Measurements from ENCODE around the gene ZNF275. TPM values are rescaled to one million over a fixed set of nuclear protein-coding genes. Genes with fewer than 3 reads are reported as not detected.

ZNF275 gene
- total RNA-seq, 1 experiment from 2014 or later: 16.9 TPM

DNA sequence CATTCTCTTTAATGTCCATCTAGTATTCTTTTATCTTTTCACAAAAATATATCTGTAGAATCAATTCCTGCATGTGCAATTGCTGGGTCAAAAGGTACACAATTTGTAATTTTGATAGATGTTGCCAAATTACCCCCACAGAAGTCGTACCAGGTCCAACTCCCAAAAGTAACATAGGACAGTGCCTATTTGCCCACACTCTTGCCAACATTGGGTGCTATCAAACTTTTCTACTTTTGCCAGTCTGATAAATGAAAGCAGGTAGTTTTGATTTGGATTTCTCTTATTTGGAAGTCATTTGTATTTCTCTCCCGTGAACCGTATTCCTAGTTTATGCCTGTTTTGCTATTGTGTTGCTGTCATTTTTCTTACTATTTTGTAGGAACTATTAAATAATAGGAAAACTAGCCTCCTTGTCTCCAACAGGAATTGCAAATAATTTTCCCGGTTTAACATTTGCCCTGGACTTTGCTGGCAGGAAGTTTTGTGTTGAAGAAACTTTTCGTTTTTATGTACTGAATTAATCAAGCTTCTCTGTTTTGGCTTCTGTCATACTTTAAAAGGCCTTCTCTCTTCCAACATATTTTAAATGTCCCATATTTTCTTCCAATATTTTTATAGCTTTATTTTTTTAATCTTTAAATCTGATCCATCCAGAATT, 33.1 kb downstream of the ZNF275 start:
- Histone ChIP-seq H3K27me3 (replicated peaks; ENCODE audit: insufficient read depth, low read depth, low read length, poor library complexity) (no peaks in the 10 kb centered on the region), H3K9me3 (ENCODE audit: low read depth, low read length, poor library complexity, severe bottlenecking) (no peaks in the 10 kb centered on the region), H3K36me3 (ENCODE audit: insufficient read depth, low read length, poor library complexity, severe bottlenecking) (no peaks in the 10 kb centered on the region), H3K4me1 (ENCODE audit: insufficient read depth, low read length, poor library complexity, severe bottlenecking) (no peaks in the 10 kb centered on the region), H3K27ac (ENCODE audit: low read depth, low read length, poor library complexity, severe bottlenecking) (no peak overlapping the region), H3K4me3 (ENCODE audit: low read depth, low read length, poor library complexity, severe bottlenecking) (no peak overlapping the region)
- TF ChIP-seq EZH2 (IDR thresholded peaks at IDR 0.05; ENCODE audit: borderline replicate concordance, low read depth, low read length, poor library complexity, severe bottlenecking) (no peak), CTCF (conservative IDR thresholded peaks at IDR 0.05; ENCODE audit: low read depth, low read length) (no peak)
- intact Hi-C loops (cut with micrococcal nuclease; ENCODE audit: unreplicated experiment): no loop called here
- BruUV-seq (replicated peaks): no TSS peak
- CTCF ChIA-PET: no interaction called here
- DNase-seq (ENCODE audit: low spot score): no peak
- POLR2A ChIA-PET (ENCODE audit: low non-redundant PET): no interaction called here

DNA sequence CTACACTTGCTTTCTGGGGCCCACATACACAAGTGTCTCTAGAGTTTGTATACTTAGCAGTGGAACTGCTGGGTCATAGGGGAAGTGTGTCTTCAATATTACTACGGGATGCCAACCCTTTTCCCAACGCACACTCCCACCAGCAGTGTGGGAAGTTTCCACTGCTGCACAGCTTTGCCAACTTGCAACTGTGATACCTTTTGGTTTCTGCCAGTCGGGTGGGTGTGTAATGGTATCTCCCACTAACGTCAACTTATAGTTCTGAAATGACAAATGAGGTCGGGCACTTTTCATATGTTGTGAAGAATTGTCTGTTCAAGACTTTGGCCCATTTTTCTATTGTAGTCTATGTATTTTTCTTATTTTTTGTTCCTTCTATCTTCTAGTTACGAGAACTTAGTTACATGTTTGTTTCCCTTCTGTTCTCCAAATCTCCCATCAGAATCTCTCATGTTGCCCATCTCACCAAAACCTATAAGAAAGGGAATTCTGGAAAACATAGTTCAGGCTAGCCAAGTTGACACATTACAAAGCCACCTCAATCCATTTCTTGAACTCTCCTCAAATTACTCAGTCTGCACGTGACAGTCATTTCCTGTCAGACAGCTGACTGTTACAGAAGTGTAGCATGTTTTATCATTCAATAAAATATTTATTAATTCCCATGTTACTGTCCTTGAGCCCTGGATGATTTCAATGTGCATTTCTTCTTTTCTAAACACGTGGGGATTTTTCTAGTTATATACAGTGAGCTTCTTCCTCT, 36.5 kb downstream of the ZNF275 start:
- H3K9me3 ChIP-seq (ENCODE audit: low read depth, low read length, poor library complexity, severe bottlenecking): no peaks in the 10 kb centered on the region
- H3K4me3 ChIP-seq (ENCODE audit: low read depth, low read length, poor library complexity, severe bottlenecking): no peak overlapping the region
- POLR2A ChIA-PET (ENCODE audit: low non-redundant PET): no interaction called here
- TF ChIP-seq CTCF (conservative IDR thresholded peaks at IDR 0.05; ENCODE audit: low read depth, low read length) (no peak), EZH2 (IDR thresholded peaks at IDR 0.05; ENCODE audit: borderline replicate concordance, low read depth, low read length, poor library complexity, severe bottlenecking) (no peak)
- CTCF ChIA-PET: no interaction called here
- no peak overlapping the region for H3K27ac ChIP-seq (ENCODE audit: low read depth, low read length, poor library complexity, severe bottlenecking)
- intact Hi-C loops (cut with micrococcal nuclease; ENCODE audit: unreplicated experiment): no loop called here
- BruUV-seq (replicated peaks): no TSS peak
- H3K36me3 ChIP-seq (ENCODE audit: insufficient read depth, low read length, poor library complexity, severe bottlenecking): no peaks in the 10 kb centered on the region
- no peaks in the 10 kb centered on the region for H3K27me3 ChIP-seq (replicated peaks; ENCODE audit: insufficient read depth, low read depth, low read length, poor library complexity)
- H3K4me1 ChIP-seq (ENCODE audit: insufficient read depth, low read length, poor library complexity, severe bottlenecking): no peaks in the 10 kb centered on the region
- no peak for DNase-seq (ENCODE audit: low spot score)

DNA sequence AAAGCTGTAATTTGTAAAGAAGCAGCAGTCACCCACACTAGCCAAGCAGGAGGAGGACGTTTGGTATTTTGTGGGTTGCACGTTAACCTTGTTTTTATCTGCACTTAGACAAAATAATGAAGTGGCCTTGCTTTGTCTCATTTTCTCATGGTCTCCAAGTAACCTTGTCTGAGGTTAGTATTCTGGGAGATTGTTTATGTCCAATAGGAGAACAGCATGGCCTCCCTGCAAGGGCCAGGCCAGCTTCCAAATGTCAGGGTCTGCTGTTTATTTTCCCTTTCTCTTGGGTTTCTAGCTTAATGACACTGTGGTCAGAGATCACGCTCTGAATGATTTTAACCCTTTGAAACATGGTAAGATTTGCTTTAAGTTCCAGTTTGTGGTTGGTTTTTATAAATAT, 37.3 kb downstream of the ZNF275 start:
- H3K4me3 ChIP-seq (ENCODE audit: low read depth, low read length, poor library complexity, severe bottlenecking): no peak overlapping the region
- no TSS peak for BruUV-seq (replicated peaks)
- CTCF ChIA-PET: no interaction called here
- H3K27me3 ChIP-seq (replicated peaks; ENCODE audit: insufficient read depth, low read depth, low read length, poor library complexity): no peaks in the 10 kb centered on the region
- no peaks in the 10 kb centered on the region for H3K36me3 ChIP-seq (ENCODE audit: insufficient read depth, low read length, poor library complexity, severe bottlenecking)
- TF ChIP-seq EZH2 (IDR thresholded peaks at IDR 0.05; ENCODE audit: borderline replicate concordance, low read depth, low read length, poor library complexity, severe bottlenecking): no peak
- TF ChIP-seq CTCF (conservative IDR thresholded peaks at IDR 0.05; ENCODE audit: low read depth, low read length): no peak
- no peak overlapping the region for H3K27ac ChIP-seq (ENCODE audit: low read depth, low read length, poor library complexity, severe bottlenecking)
- DNase-seq (ENCODE audit: low spot score): no peak
- no peaks in the 10 kb centered on the region for H3K4me1 ChIP-seq (ENCODE audit: insufficient read depth, low read length, poor library complexity, severe bottlenecking)
- intact Hi-C loops (cut with micrococcal nuclease; ENCODE audit: unreplicated experiment): no loop called here
- POLR2A ChIA-PET (ENCODE audit: low non-redundant PET): no interaction called here
- H3K9me3 ChIP-seq (ENCODE audit: low read depth, low read length, poor library complexity, severe bottlenecking): no peaks in the 10 kb centered on the region
